OCI-LY3 (cell line): ENCODE data around the gene BCL7C.

Source experiments
- H2AFZ ChIP-seq: fragments of 200-600, 300-600 bp; shearing (Covaris generic); 2 replicates; pipeline ENCODE4 v1.6.0; 2014; ENCODE audit warnings: antibody characterized with exemption, low read depth, low read length
- H3K27ac ChIP-seq: fragments of 200-600, 300-600 bp; sonication (generic); 2 replicates; pipeline ENCODE4 v1.5.1; 2014; ENCODE audit warnings: mild to moderate bottlenecking, low read length, moderate library complexity, mixed read lengths
- H3K27me3 ChIP-seq: fragments of 200-600, 300-600 bp; sonication (generic); 2 replicates; pipeline ENCODE4 v1.6.1; 2014; ENCODE audit warnings: low read depth, low read length, mixed read lengths
- H3K36me3 ChIP-seq: fragments of 200-600, 300-600 bp; sonication (generic); replicated peaks from 2 replicates; pipeline ENCODE3; 2014; ENCODE audit warnings: low read depth, low read length, mixed read lengths
- H3K4me1 ChIP-seq: fragments of 300-600, 200-600 bp; sonication (generic); 2 replicates; pipeline ENCODE4 v1.6.1; 2014; ENCODE audit warnings: low read length, mixed read lengths
- H3K4me2 ChIP-seq: fragments of 200-600, 300-600 bp; sonication (generic); 2 replicates; pipeline ENCODE4 v1.6.1; 2014; ENCODE audit warnings: low read length, mixed read lengths
- H3K4me3 ChIP-seq: fragments of 300-600, 200-600 bp; sonication (generic); 2 replicates; pipeline ENCODE4 v1.5.1; 2014; ENCODE audit warnings: antibody characterized with exemption, mild to moderate bottlenecking, low read length, moderate library complexity
- H3K79me2 ChIP-seq: fragments of 300-600, 200-600 bp; shearing (Covaris generic); 2 replicates; pipeline ENCODE4 v1.6.1; 2014; ENCODE audit warnings: mild to moderate bottlenecking, low read length, mixed read lengths
- H3K9ac ChIP-seq: fragments of 300-600, 200-600 bp; shearing (Covaris generic); 2 replicates; pipeline ENCODE4 v1.6.0; 2014; ENCODE audit warnings: mild to moderate bottlenecking, low read length, moderate library complexity
- H3K9me3 ChIP-seq: fragments of 200-600, 300-600 bp; shearing (Covaris generic); 2 replicates; pipeline ENCODE4 v1.6.1; 2014; ENCODE audit warnings: low read length, mixed read lengths; ENCODE audit not compliant: insufficient read depth
- H4K20me1 ChIP-seq: fragments of 200-600, 300-600 bp; sonication (generic); 2 replicates; pipeline ENCODE4 v1.6.1; 2016; ENCODE audit warnings: low read length, mixed read lengths; ENCODE audit not compliant: insufficient read depth
- EZH2phosphoT487 ChIP-seq: fragments of 200-600 bp; shearing (Covaris generic); IDR thresholded peaks from 2 replicates; pipeline ENCODE4 v1.6.1; 2018; ENCODE audit warnings: antibody characterized with exemption, mixed run types, low read depth
- TF ChIP-seq, protein P1 (sequence below): fragments of 200-600, 300-600 bp; sonication (generic); IDR thresholded peaks from 2 replicates; pipeline ENCODE4 v1.5.1; 2014; ENCODE audit warnings: antibody characterized with exemption, low read length, low read depth

Gene BCL7C

DNA sequence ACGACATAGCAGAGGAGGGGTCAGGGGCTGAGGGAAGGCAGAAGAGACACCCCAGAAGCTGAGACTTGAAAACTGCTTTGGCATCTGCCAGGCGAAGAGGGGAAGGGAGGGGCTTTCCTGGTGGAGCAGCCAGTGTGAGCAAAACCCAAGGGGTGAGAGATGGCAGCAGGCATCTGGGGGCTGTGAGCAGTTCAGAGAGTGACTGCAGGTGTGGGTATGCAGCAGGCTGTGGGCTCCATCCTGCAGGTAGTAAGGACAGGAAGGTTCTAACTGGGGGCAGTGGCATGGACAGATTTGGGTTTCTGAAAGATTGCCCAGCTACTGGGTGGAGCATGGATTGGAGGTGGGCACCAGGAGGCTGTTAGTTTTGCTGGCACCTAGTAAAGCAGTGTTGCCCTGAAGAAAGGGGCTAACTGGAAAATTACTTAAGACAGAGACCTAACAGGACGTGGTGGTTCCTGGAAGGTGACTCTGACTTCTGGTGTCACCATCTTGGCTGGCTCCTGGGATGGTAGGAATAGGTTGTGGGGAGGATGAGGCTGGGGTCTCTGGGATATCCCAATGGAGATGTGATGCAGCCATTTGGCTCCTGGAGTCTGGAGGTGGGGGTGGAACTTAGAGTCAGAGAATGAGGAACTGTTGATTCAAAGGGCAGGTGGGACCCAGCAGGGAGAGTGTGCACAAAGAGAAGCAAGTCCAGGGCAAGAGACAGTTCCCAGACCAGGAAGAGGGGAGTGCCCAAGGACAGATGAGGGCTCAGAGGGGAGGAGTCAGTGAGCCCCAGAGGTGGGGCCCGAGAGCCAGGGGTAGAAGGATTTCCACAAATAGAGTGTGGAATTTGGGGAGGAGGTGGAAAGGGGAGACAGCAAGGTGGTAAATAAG, 11.2 kb downstream of the BCL7C start:
- H3K36me3 ChIP-seq, result peaks cover 16% of the 10 kb centered on the region
- H3K9ac ChIP-seq, result no peak overlapping the region
- 0 out of 2 replicates have a peak, but pooled peaks cover 2% of the 10 kb centered on the region for H4K20me1 ChIP-seq
- no peaks in the 10 kb centered on the region for H3K9me3 ChIP-seq
- no peak for TF ChIP-seq EZH2phosphoT487
- TF ChIP-seq, protein P1, sequence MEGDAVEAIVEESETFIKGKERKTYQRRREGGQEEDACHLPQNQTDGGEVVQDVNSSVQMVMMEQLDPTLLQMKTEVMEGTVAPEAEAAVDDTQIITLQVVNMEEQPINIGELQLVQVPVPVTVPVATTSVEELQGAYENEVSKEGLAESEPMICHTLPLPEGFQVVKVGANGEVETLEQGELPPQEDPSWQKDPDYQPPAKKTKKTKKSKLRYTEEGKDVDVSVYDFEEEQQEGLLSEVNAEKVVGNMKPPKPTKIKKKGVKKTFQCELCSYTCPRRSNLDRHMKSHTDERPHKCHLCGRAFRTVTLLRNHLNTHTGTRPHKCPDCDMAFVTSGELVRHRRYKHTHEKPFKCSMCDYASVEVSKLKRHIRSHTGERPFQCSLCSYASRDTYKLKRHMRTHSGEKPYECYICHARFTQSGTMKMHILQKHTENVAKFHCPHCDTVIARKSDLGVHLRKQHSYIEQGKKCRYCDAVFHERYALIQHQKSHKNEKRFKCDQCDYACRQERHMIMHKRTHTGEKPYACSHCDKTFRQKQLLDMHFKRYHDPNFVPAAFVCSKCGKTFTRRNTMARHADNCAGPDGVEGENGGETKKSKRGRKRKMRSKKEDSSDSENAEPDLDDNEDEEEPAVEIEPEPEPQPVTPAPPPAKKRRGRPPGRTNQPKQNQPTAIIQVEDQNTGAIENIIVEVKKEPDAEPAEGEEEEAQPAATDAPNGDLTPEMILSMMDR, result no peak
- peaks cover 33% of the 10 kb centered on the region for H3K4me1 ChIP-seq
- H3K27ac ChIP-seq, result 0 out of 2 replicates have a peak overlapping the region, but pooled peaks have one; percentile 10
- no peak overlapping the region for H2AFZ ChIP-seq
- no peak overlapping the region for H3K4me3 ChIP-seq
- no peak overlapping the region for H3K4me2 ChIP-seq
- H3K27me3 ChIP-seq, result no peaks in the 10 kb centered on the region
- H3K79me2 ChIP-seq, result no peaks in the 10 kb centered on the region

DNA sequence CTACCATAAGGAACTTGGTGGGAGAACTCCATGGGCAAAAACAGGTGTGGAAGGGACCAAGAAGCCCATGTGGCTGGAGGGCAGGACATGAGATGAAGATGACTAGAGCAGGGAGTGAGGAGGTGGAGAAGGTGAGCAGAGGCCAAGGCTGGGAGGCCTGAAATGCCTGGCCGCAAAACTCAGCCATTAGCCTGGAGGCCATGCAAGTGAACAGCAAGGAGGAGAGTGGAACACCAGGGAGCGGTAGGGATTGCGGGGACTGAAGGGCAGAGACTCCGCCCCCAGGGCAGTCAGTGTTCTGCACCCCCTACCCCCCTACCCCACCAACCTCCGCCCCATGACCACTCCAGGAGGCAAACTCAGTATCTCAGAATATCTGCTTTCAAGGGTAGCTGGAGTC, 17.0 kb downstream of the BCL7C start:
- Histone ChIP-seq H3K36me3 (peaks cover 8% of the 10 kb centered on the region), H3K79me2 (peaks cover 26% of the 10 kb centered on the region), H3K9me3 (no peaks in the 10 kb centered on the region), H3K27ac (peak overlapping the region; percentile 87), H3K4me2 (peak overlapping the region; percentile 100), H3K4me1 (peaks cover 15% of the 10 kb centered on the region), H4K20me1 (no peaks in the 10 kb centered on the region), H3K27me3 (no peaks in the 10 kb centered on the region), H3K4me3 (peak overlapping the region; percentile 98), H3K9ac (peak overlapping the region; percentile 94), H2AFZ (no peak overlapping the region)
- TF ChIP-seq EZH2phosphoT487, result no peak
- TF ChIP-seq, protein P1, result no peak

DNA sequence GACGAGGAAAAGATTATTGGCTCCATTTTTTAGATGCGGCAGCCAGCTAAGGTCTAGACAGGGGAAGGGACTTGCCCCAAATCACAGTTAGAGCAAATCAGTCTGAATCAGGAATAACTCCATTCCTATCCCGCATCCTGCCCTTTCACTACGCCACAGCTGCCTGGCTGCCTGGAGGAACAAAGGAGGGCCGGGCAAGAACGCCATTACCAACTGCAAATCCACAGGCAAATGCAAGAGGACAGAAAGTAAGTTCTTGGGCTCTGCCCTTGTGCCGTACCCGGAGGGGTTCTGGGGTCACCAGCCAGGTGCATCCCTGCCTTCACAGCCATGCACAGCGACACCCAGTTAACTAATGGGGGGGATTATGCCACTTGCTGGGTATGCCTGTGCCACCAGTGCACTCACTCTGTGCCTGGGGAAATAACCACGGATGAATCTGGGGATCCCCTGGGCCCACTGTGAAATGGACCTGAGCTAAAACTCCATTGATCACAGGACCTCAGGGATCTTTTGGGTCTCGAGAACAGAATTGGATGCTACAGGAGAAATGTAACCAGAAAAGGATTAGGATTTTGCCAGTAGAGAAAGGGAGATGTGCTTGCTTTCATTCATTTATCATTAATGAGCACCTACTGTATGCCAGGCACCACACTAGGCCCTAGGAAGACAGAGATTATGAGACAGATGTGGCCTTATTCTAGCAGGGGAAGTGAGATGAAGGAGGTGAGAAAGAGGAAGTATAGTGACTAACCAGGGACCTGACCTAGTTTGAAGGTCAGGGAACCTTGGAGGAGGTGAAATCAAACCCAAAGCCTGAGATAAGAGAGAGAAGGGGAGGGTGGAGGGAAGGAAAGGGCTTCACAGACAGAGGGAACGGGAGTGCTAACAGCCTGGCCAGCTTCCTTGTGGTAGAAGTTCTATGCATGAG, 17.7 kb downstream of the BCL7C start:
- Histone ChIP-seq H3K27ac (peak overlapping the region; percentile 87), H3K9me3 (no peaks in the 10 kb centered on the region), H3K4me3 (peak overlapping the region; percentile 98), H4K20me1 (no peaks in the 10 kb centered on the region), H3K4me1 (peaks cover 15% of the 10 kb centered on the region), H2AFZ (peak overlapping the region; percentile 79; the same call in 1 of the 2 replicates), H3K27me3 (no peaks in the 10 kb centered on the region), H3K79me2 (peaks cover 26% of the 10 kb centered on the region), H3K4me2 (peak overlapping the region; percentile 100), H3K36me3 (peaks cover 8% of the 10 kb centered on the region), H3K9ac (peak overlapping the region; percentile 94)
- no peak for TF ChIP-seq EZH2phosphoT487
- TF ChIP-seq, protein P1, result no peak
